Measurements from ENCODE around the gene USP54.
"Not testable (repeated sequence)": the region's sequence is repeated elsewhere in the genome, so short reads cannot be mapped to it uniquely, and the experiment has no call there.

USP54 gene

DNA sequence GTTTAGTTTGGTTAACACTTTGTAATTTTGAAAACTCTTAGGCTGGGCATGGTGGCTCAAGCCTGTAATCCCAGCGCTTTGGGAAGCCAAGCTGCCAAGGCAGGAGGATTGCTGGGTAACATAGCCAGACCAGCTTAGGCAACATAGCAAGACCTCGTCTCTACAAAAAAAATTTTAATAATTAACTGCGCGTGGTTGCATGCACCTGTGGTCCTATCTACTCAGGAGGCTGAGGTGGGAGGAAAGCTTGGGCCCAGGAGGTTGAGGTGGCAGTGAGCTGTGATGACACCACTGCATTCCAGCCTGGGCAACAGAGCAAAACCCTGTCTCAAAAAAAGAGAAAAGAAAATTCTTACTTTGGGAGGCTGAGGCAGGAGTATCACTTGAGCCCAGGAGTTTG is 31.9 kb upstream of the USP54 start:
- Histone ChIP-seq H3K9ac (ENCODE audit: low read depth in 1 of 2, low read length in 2 of 2) (no peak overlapping the region), H3K27ac (ENCODE audit: low read depth in 2 of 2, low read length in 2 of 2) (no peak overlapping the region), H3K9me3 (ENCODE audit: control insufficient read depth in 2 of 2, low read length in 2 of 2) (no peaks in the 10 kb centered on the region), H3K4me1 (ENCODE audit: control insufficient read depth in 2 of 2, insufficient read depth in 2 of 2, low read length in 2 of 2) (peaks cover 13 to 17% of the 10 kb centered on the region in 2 donors), H3K4me3 (ENCODE audit: low read length in 2 of 2) (no peak overlapping the region), H3K27me3 (ENCODE audit: control insufficient read depth in 2 of 2, insufficient read depth in 2 of 2, low read length in 2 of 2) (no peaks in the 10 kb centered on the region), H3K36me3 (ENCODE audit: control insufficient read depth in 2 of 2, insufficient read depth in 2 of 2, low read length in 2 of 2) (no peaks in the 10 kb centered on the region)

DNA sequence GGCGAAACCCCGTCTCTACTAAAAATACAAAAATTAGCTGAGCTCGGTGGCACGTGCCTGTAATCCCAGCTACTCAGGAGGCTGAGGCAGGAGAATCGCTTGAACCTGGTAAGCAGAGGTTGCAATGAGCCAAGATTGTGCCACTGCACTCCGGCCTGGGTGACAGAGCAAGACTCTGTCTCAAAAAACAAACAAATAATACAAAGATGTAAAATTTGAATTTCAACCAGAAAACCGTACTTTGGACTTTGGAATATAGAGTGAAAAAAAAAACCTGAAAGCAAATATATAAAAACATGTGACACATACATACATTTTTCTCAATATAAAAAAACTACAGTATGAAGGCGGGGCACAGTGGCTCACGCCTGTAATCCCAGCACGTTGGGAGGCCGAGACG is 29.8 kb upstream of the USP54 start:
- H3K4me3 ChIP-seq (ENCODE audit: low read length in 2 of 2); H3K9me3 ChIP-seq (ENCODE audit: control insufficient read depth in 2 of 2, low read length in 2 of 2); H3K27me3 ChIP-seq (ENCODE audit: control insufficient read depth in 2 of 2, insufficient read depth in 2 of 2, low read length in 2 of 2); H3K4me1 ChIP-seq (ENCODE audit: control insufficient read depth in 2 of 2, insufficient read depth in 2 of 2, low read length in 2 of 2); H3K27ac ChIP-seq (ENCODE audit: low read depth in 2 of 2, low read length in 2 of 2); H3K36me3 ChIP-seq (ENCODE audit: control insufficient read depth in 2 of 2, insufficient read depth in 2 of 2, low read length in 2 of 2); H3K9ac ChIP-seq (ENCODE audit: low read depth in 1 of 2, low read length in 2 of 2): not testable (repeated sequence)

DNA sequence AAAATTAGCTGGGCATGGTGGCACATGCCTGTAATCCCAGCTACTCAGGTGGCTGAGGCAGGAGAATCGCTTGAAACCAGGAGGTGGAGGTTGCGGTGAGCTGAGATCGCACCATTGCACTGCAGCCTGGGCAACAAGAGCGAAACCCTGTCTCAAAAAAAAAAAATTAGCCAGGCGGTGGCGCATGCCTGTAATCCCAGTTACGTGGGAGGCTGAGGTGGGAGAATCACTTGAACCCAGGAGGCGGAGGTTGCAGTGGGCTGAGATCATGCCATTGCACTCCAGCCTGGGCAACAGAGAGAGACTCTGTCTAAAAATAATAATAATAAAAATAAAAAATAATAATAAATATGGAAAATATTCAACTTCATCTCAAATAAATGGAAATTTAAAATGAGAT is 26.0 kb upstream of the USP54 start:
- not testable (repeated sequence) for H3K27me3 ChIP-seq (ENCODE audit: control insufficient read depth in 2 of 2, insufficient read depth in 2 of 2, low read length in 2 of 2); H3K9ac ChIP-seq (ENCODE audit: low read depth in 1 of 2, low read length in 2 of 2); H3K9me3 ChIP-seq (ENCODE audit: control insufficient read depth in 2 of 2, low read length in 2 of 2); H3K36me3 ChIP-seq (ENCODE audit: control insufficient read depth in 2 of 2, insufficient read depth in 2 of 2, low read length in 2 of 2); H3K4me3 ChIP-seq (ENCODE audit: low read length in 2 of 2); H3K4me1 ChIP-seq (ENCODE audit: control insufficient read depth in 2 of 2, insufficient read depth in 2 of 2, low read length in 2 of 2); H3K27ac ChIP-seq (ENCODE audit: low read depth in 2 of 2, low read length in 2 of 2)

DNA sequence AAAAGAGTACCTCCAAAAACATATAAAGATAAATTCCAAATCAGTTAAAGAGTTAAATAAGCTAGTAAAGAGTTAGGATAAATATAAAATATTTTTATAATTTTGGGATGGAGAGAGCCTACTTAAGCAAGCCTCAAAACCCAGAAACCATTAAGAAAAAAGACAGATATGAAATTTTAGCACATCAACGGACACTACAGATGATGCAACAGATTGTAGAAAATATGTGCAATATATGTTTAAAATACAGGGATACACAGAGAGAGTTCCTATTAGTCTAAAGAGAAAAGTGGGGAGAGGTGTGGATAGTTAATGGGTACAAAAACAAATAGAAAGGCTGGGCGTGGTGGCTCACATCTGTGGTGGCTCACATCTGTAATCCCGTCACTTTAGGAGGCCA is 23.6 kb upstream of the USP54 start:
- Histone ChIP-seq H3K4me1 (ENCODE audit: control insufficient read depth in 2 of 2, insufficient read depth in 2 of 2, low read length in 2 of 2) (peaks cover 2 to 4% of the 10 kb centered on the region in 2 donors), H3K4me3 (ENCODE audit: low read length in 2 of 2) (no peak overlapping the region), H3K9ac (ENCODE audit: low read depth in 1 of 2, low read length in 2 of 2) (no peak overlapping the region), H3K9me3 (ENCODE audit: control insufficient read depth in 2 of 2, low read length in 2 of 2) (no peaks in the 10 kb centered on the region), H3K27ac (ENCODE audit: low read depth in 2 of 2, low read length in 2 of 2) (no peak overlapping the region), H3K36me3 (ENCODE audit: control insufficient read depth in 2 of 2, insufficient read depth in 2 of 2, low read length in 2 of 2) (no peaks in the 10 kb centered on the region), H3K27me3 (ENCODE audit: control insufficient read depth in 2 of 2, insufficient read depth in 2 of 2, low read length in 2 of 2) (no peaks in the 10 kb centered on the region)

DNA sequence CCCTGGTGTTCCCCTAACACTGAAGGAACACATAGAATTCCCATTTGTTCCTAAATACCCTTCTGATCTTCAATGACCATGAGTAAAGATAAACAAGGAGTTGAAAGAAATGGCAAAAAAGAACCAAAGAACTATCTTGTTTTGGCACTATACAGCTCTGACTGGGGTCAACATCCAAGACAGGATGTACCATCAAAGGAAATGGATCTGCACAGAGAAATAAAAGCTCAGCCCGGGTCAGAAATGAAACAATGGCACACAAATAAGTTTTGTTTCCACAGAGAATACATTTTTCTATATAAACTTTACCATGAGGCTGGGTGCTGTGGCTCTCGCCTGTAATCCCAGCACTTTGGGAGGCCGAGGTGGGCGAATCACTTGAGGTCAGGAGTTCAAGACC is 18.0 kb upstream of the USP54 start:
- Histone ChIP-seq H3K4me1 (ENCODE audit: control insufficient read depth in 2 of 2, insufficient read depth in 2 of 2, low read length in 2 of 2) (no peaks in the 10 kb centered on the region), H3K27me3 (ENCODE audit: control insufficient read depth in 2 of 2, insufficient read depth in 2 of 2, low read length in 2 of 2) (no peaks in the 10 kb centered on the region), H3K9ac (ENCODE audit: low read depth in 1 of 2, low read length in 2 of 2) (no peak overlapping the region), H3K4me3 (ENCODE audit: low read length in 2 of 2) (no peak overlapping the region), H3K9me3 (ENCODE audit: control insufficient read depth in 2 of 2, low read length in 2 of 2) (no peaks in the 10 kb centered on the region), H3K27ac (ENCODE audit: low read depth in 2 of 2, low read length in 2 of 2) (no peak overlapping the region), H3K36me3 (ENCODE audit: control insufficient read depth in 2 of 2, insufficient read depth in 2 of 2, low read length in 2 of 2) (no peaks in the 10 kb centered on the region)

DNA sequence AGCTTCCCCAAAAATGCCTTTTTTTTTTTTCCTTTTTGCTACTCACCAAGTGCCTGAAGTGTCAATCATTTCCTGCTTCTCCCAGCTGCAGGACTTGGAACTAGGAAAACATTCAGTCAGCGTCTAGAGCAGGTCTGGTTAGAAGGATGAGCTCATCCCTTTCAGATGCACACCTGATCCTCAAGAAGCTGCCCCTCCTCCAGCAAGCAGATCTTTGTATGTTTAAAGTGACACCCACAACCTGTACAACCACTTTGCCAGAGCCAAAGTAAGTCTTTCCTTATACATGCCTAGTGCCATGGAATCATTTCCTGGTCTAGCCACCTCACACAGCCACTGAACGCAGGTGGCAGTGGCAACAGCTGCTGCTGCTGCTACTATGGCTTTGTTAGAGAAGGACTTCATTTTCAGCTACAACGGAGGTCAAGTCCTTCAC is 10.4 kb upstream of the USP54 start:
- Histone ChIP-seq H3K9ac (ENCODE audit: low read depth in 1 of 2, low read length in 2 of 2) (peak overlapping the region; percentile 60 to 78), H3K9me3 (ENCODE audit: control insufficient read depth in 2 of 2, low read length in 2 of 2) (no peaks in the 10 kb centered on the region), H3K4me1 (ENCODE audit: control insufficient read depth in 2 of 2, insufficient read depth in 2 of 2, low read length in 2 of 2) (peaks cover 11% of the 10 kb centered on the region in 2 donors), H3K36me3 (ENCODE audit: control insufficient read depth in 2 of 2, insufficient read depth in 2 of 2, low read length in 2 of 2) (no peaks in the 10 kb centered on the region), H3K27me3 (ENCODE audit: control insufficient read depth in 2 of 2, insufficient read depth in 2 of 2, low read length in 2 of 2) (no peaks in the 10 kb centered on the region), H3K4me3 (ENCODE audit: low read length in 2 of 2) (peak overlapping the region; percentile 28 to 66), H3K27ac (ENCODE audit: low read depth in 2 of 2, low read length in 2 of 2) (peak overlapping the region; percentile 84 to 95)

DNA sequence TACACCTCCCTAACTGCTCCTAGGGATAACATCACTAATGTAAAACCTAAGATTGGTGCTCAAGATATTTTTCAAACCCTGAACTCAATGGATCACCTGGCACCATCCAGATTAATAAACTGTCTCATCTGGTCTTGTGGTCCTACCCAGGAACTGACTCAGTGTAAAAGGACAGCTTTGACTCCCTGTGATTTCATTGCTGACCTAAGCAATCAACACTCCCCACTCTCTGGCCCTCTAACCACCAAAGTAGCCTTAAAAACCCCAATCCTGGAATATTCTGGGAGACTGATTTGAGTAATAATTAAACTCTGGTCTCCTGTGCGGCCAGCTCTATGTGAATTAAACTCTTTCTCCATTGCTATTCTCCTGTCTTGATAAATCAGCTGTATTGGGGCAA is 6.2 kb upstream of the USP54 start:
- H3K27ac ChIP-seq (ENCODE audit: low read depth in 2 of 2, low read length in 2 of 2) = no peak overlapping the region
- no peaks in the 10 kb centered on the region for H3K9me3 ChIP-seq (ENCODE audit: control insufficient read depth in 2 of 2, low read length in 2 of 2)

DNA sequence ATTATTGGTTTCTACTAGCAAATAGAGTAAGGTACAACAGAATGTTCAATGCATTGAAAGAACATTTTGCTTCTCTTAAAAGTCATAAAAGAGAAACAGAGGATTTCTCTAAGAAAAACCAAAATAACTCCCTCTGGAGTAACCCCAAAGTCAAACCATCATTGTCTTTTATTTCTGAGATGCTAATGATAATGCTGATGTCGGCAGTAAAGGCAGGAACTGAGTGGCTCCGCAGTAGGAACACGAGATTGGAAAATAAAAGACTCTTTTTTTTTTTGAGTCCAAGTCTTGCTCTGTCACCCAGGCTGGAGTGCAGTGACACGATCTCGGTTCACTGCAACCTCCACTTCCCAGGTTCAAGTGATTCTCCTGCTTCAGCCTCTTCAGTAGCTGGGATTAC is 2.7 kb upstream of the USP54 start:
- H3K4me3 ChIP-seq (ENCODE audit: low read length in 2 of 2) = no peak overlapping the region
- no peaks in the 10 kb centered on the region for H3K9me3 ChIP-seq (ENCODE audit: control insufficient read depth in 2 of 2, low read length in 2 of 2)
- peaks cover 15 to 28% of the 10 kb centered on the region in 2 donors for H3K4me1 ChIP-seq (ENCODE audit: control insufficient read depth in 2 of 2, insufficient read depth in 2 of 2, low read length in 2 of 2)
- no peaks in the 10 kb centered on the region for H3K27me3 ChIP-seq (ENCODE audit: control insufficient read depth in 2 of 2, insufficient read depth in 2 of 2, low read length in 2 of 2)
- no peaks in the 10 kb centered on the region for H3K36me3 ChIP-seq (ENCODE audit: control insufficient read depth in 2 of 2, insufficient read depth in 2 of 2, low read length in 2 of 2)
- no peak overlapping the region for H3K27ac ChIP-seq (ENCODE audit: low read depth in 2 of 2, low read length in 2 of 2)
- H3K9ac ChIP-seq (ENCODE audit: low read depth in 1 of 2, low read length in 2 of 2) = no peak overlapping the region

More for the DNA sequence above, 6.2 kb upstream of the USP54 start:
- no peaks in the 10 kb centered on the region for H3K27me3 ChIP-seq (ENCODE audit: control insufficient read depth in 2 of 2, insufficient read depth in 2 of 2, low read length in 2 of 2)
- H3K9ac ChIP-seq (ENCODE audit: low read depth in 1 of 2, low read length in 2 of 2) = no peak overlapping the region
- H3K36me3 ChIP-seq (ENCODE audit: control insufficient read depth in 2 of 2, insufficient read depth in 2 of 2, low read length in 2 of 2) = no peaks in the 10 kb centered on the region
- H3K4me1 ChIP-seq (ENCODE audit: control insufficient read depth in 2 of 2, insufficient read depth in 2 of 2, low read length in 2 of 2) = peaks cover 11 to 19% of the 10 kb centered on the region in 2 donors
- H3K4me3 ChIP-seq (ENCODE audit: low read length in 2 of 2) = no peak overlapping the region

DNA sequence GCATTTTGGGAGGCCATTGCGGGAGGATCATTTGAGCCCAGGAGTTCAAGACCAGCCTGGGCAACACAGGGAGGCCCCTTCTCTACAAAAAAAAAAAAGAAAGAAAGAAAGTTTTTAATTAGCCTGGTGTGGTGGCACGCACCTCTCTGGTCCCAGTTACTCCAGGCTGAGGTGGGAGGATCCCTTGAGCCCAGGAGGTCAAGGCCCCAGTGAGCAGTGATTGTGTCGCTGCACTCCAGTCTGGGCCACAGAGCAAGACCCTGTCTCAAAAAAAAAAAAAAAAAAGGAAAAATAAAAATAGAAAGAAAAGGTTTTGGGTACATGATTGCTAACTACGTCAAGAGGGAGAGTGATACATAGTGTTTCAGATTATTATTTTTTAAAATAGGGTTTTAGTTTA is 2.0 kb upstream of the USP54 start:
- H3K27ac ChIP-seq (ENCODE audit: low read depth in 2 of 2, low read length in 2 of 2) = peak overlapping the region; percentile 67 to 94

DNA sequence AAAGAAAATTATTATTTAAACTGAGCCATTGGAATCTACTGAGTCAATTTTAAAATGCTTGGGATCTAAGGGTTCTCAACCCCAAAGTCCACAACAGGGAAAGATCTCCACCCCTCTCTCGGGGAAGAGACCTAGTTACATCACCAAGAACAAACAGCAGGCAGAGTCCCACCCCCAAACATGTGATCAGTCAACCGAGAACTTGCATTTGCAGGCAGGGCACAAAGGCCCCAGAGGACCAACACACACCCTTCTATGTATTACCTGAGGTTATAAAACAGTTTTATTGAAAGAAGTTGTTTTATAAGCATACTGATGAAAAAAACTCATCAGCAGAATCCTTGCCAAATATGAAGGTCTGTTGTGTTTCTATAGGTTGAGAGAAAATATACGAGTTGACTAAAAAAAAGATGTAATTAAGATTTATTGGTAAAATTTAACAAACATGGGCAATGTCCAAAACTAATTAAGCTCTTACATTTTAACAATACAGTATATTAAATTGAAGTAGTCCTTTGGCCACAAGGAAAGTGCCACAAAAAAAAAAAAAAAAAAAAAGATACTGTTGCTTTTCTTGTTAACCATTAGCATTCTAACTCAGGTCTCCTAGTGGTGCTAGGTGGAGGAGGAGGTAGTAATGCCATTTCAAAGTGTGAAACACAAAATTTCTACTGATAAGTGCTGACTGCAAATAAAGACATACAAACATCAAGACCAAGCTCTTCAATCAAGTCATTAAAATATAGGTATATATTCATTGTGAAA is 975 bp upstream of the USP54 start:
- no peaks in the 10 kb centered on the region for H3K36me3 ChIP-seq (ENCODE audit: control insufficient read depth in 2 of 2, insufficient read depth in 2 of 2, low read length in 2 of 2)
- H3K9me3 ChIP-seq (ENCODE audit: control insufficient read depth in 2 of 2, low read length in 2 of 2) = no peaks in the 10 kb centered on the region
- no peaks in the 10 kb centered on the region for H3K27me3 ChIP-seq (ENCODE audit: control insufficient read depth in 2 of 2, insufficient read depth in 2 of 2, low read length in 2 of 2)
- H3K4me3 ChIP-seq (ENCODE audit: low read length in 2 of 2) = peak overlapping the region in 1 of 2 donors; percentile 60
- H3K9ac ChIP-seq (ENCODE audit: low read depth in 1 of 2, low read length in 2 of 2) = peak overlapping the region; percentile 72 to 79
- H3K27ac ChIP-seq (ENCODE audit: low read depth in 2 of 2, low read length in 2 of 2) = peak overlapping the region; percentile 87 to 94
- H3K4me1 ChIP-seq (ENCODE audit: control insufficient read depth in 2 of 2, insufficient read depth in 2 of 2, low read length in 2 of 2) = peaks cover 18 to 34% of the 10 kb centered on the region in 2 donors

More for the DNA sequence above, 2.0 kb upstream of the USP54 start:
- Histone ChIP-seq H3K9me3 (ENCODE audit: control insufficient read depth in 2 of 2, low read length in 2 of 2) (no peaks in the 10 kb centered on the region), H3K27me3 (ENCODE audit: control insufficient read depth in 2 of 2, insufficient read depth in 2 of 2, low read length in 2 of 2) (no peaks in the 10 kb centered on the region), H3K4me3 (ENCODE audit: low read length in 2 of 2) (no peak overlapping the region), H3K36me3 (ENCODE audit: control insufficient read depth in 2 of 2, insufficient read depth in 2 of 2, low read length in 2 of 2) (no peaks in the 10 kb centered on the region), H3K4me1 (ENCODE audit: control insufficient read depth in 2 of 2, insufficient read depth in 2 of 2, low read length in 2 of 2) (peaks cover 15 to 33% of the 10 kb centered on the region in 2 donors), H3K9ac (ENCODE audit: low read depth in 1 of 2, low read length in 2 of 2) (no peak overlapping the region)
